Erythroblast (primary cell): Measurements from ENCODE around the gene CAMK1D.

ENCODE experiments used
- GATA1 ChIP-seq: IDR thresholded peaks from 2 replicates; pipeline ENCODE4 v1.6.1; 2011; ENCODE audit warnings: low read depth, mild to moderate bottlenecking, control low read depth, low read length, moderate library complexity
- POLR2A ChIP-seq: IDR thresholded peaks from 2 replicates; pipeline ENCODE4 v1.6.1; 2011; ENCODE audit warnings: mild to moderate bottlenecking, low read length

DNA sequence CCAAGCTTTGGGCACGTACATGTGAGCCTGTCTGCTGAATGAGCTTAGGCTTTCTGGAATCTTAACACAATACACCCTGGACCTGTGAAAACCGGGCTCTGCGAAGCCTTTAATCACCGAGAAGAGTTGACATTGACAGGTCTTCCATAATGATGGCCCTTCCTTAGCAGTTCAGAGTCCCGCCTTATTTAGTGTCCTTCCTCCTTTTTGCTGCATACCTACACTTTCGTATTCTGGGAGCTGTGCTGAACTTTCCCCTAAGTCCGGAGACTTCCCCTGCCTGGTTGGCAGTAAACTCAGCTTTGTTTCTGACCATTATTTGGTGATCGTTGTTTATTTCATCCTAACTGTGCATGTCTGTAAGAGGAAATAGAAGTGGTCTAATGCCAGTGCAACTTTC, 212.0 kb downstream of the CAMK1D start:
- no peak for TF ChIP-seq POLR2A
- no peak for TF ChIP-seq GATA1
